Measurements from ENCODE around the gene ALOX15.
"Not testable (repeated sequence)": the region's sequence is repeated elsewhere in the genome, so short reads cannot be mapped to it uniquely, and the experiment has no call there.

ALOX15 gene

GRCh38 chr17:4638766-4639165 lies 2.7 kb downstream of the ALOX15 start:
- peaks cover 41% of the 10 kb centered on the region for H3K27me3 ChIP-seq (ENCODE audit: low read depth)
- H3K4me3 ChIP-seq; H3K36me3 ChIP-seq (replicated peaks); in situ Hi-C loops (cut with MboI; ENCODE audit: low sequenced_read_pairs); DNase-seq (ENCODE audit: low spot score in 2 of 2); H3K4me1 ChIP-seq; H3K9me3 ChIP-seq: not testable (repeated sequence)

GRCh38 chr17:4636474-4637100 lies 4.9 kb downstream of the ALOX15 start:
- Histone ChIP-seq H3K4me1 (peaks cover 6% of the 10 kb centered on the region), H3K36me3 (replicated peaks) (no peaks in the 10 kb centered on the region), H3K27me3 (ENCODE audit: low read depth) (peaks cover 22% of the 10 kb centered on the region), H3K9me3 (no peaks in the 10 kb centered on the region), H3K4me3 (no peak overlapping the region)
- DNase-seq (ENCODE audit: low spot score in 2 of 2) = no peak
- in situ Hi-C loops (cut with MboI; ENCODE audit: low sequenced_read_pairs) = no loop called here

- Histone ChIP-seq H3K4me3 (no peak overlapping the region), H3K27me3 (ENCODE audit: low read depth) (peaks cover 16% of the 10 kb centered on the region), H3K36me3 (replicated peaks) (no peaks in the 10 kb centered on the region), H3K9me3 (no peaks in the 10 kb centered on the region), H3K4me1 (peaks cover 6% of the 10 kb centered on the region)
- in situ Hi-C loops (cut with MboI; ENCODE audit: low sequenced_read_pairs) = no loop called here
- DNase-seq (ENCODE audit: low spot score in 2 of 2) = peak in 1 of 2 experiments; percentile 24
These were observed 5.6 kb downstream of the ALOX15 start for GRCh38 chr17:4635823-4636375.

- no peak for DNase-seq (ENCODE audit: low spot score in 2 of 2)
- Histone ChIP-seq H3K4me3 (no peak overlapping the region), H3K9me3 (no peaks in the 10 kb centered on the region), H3K4me1 (peaks cover 6% of the 10 kb centered on the region), H3K27me3 (ENCODE audit: low read depth) (peaks cover 16% of the 10 kb centered on the region), H3K36me3 (replicated peaks) (no peaks in the 10 kb centered on the region)
- in situ Hi-C loops (cut with MboI; ENCODE audit: low sequenced_read_pairs) = loop anchor here (5.0 kb wide), 1 partner anchor 68 kb away; no protein-coding TSS in a partner anchor
These were observed 6.5 kb downstream of the ALOX15 start for GRCh38 chr17:4634976-4635375.

- H3K36me3 ChIP-seq (replicated peaks) = no peaks in the 10 kb centered on the region
- peaks cover 10% of the 10 kb centered on the region for H3K27me3 ChIP-seq (ENCODE audit: low read depth)
- in situ Hi-C loops (cut with MboI; ENCODE audit: low sequenced_read_pairs) = loop anchor here (5.0 kb wide), 1 partner anchor 66 kb away; no protein-coding TSS in a partner anchor
- no peak overlapping the region for H3K4me3 ChIP-seq
- H3K9me3 ChIP-seq = no peaks in the 10 kb centered on the region
- H3K4me1 ChIP-seq = peaks cover 6% of the 10 kb centered on the region
- DNase-seq (ENCODE audit: low spot score in 2 of 2) = no peak
These were observed 7.8 kb downstream of the ALOX15 start for GRCh38 chr17:4633643-4634042.

- H3K4me3 ChIP-seq = no peak overlapping the region
- peaks cover 6% of the 10 kb centered on the region for H3K4me1 ChIP-seq
- in situ Hi-C loops (cut with MboI; ENCODE audit: low sequenced_read_pairs) = loop anchor here (5.0 kb wide), 1 partner anchor 65 kb away; no protein-coding TSS in a partner anchor
- H3K36me3 ChIP-seq (replicated peaks) = no peaks in the 10 kb centered on the region
- H3K9me3 ChIP-seq = no peaks in the 10 kb centered on the region
- no peak for DNase-seq (ENCODE audit: low spot score in 2 of 2)
- peaks cover 10% of the 10 kb centered on the region; the same call in 1 of the 2 replicates for H3K27me3 ChIP-seq (ENCODE audit: low read depth)
These were observed 8.9 kb downstream of the ALOX15 start for GRCh38 chr17:4632581-4632920.

- Histone ChIP-seq H3K4me3 (no peak overlapping the region), H3K4me1 (peaks cover 6% of the 10 kb centered on the region), H3K36me3 (replicated peaks) (no peaks in the 10 kb centered on the region), H3K9me3 (no peaks in the 10 kb centered on the region), H3K27me3 (ENCODE audit: low read depth) (peaks cover 10% of the 10 kb centered on the region; the same call in 1 of the 2 replicates)
- in situ Hi-C loops (cut with MboI; ENCODE audit: low sequenced_read_pairs) = loop anchor here (5.0 kb wide), 1 partner anchor 65 kb away; no protein-coding TSS in a partner anchor
- no peak for DNase-seq (ENCODE audit: low spot score in 2 of 2)
These were observed 9.5 kb downstream of the ALOX15 start for GRCh38 chr17:4631836-4632580.

- no peak for DNase-seq (ENCODE audit: low spot score in 2 of 2)
- in situ Hi-C loops (cut with MboI; ENCODE audit: low sequenced_read_pairs) = loop anchor here (5.0 kb wide), 1 partner anchor 64 kb away; no protein-coding TSS in a partner anchor
- Histone ChIP-seq H3K9me3 (no peaks in the 10 kb centered on the region), H3K4me1 (peaks cover 6% of the 10 kb centered on the region), H3K27me3 (ENCODE audit: low read depth) (peaks cover 4% of the 10 kb centered on the region; the same call in 1 of the 2 replicates), H3K4me3 (no peak overlapping the region), H3K36me3 (replicated peaks) (no peaks in the 10 kb centered on the region)
These were observed 10.0 kb downstream of the ALOX15 start for GRCh38 chr17:4631431-4631830.

- peaks cover 2% of the 10 kb centered on the region; the same call in 1 of the 2 replicates for H3K27me3 ChIP-seq (ENCODE audit: low read depth)
- H3K4me1 ChIP-seq = no peaks in the 10 kb centered on the region
- H3K9me3 ChIP-seq = no peaks in the 10 kb centered on the region
- H3K36me3 ChIP-seq (replicated peaks) = no peaks in the 10 kb centered on the region
- no peak for DNase-seq (ENCODE audit: low spot score in 2 of 2)
- in situ Hi-C loops (cut with MboI; ENCODE audit: low sequenced_read_pairs) = loop anchor here (10.0 kb wide), 1 partner anchor 202 kb away; no protein-coding TSS in a partner anchor
- H3K4me3 ChIP-seq = no peak overlapping the region
These were observed 14.7 kb downstream of the ALOX15 start for GRCh38 chr17:4626734-4627256.

GRCh38 chr17:4625181-4625617 lies 16.3 kb downstream of the ALOX15 start:
- Histone ChIP-seq H3K9me3 (no peaks in the 10 kb centered on the region), H3K4me1 (no peaks in the 10 kb centered on the region), H3K27me3 (ENCODE audit: low read depth) (peaks cover 2% of the 10 kb centered on the region; the same call in 1 of the 2 replicates), H3K36me3 (replicated peaks) (no peaks in the 10 kb centered on the region), H3K4me3 (no peak overlapping the region)
- no peak for DNase-seq (ENCODE audit: low spot score in 2 of 2)
- in situ Hi-C loops (cut with MboI; ENCODE audit: low sequenced_read_pairs) = loop anchor here (10.0 kb wide), 1 partner anchor 200 kb away; no protein-coding TSS in a partner anchor

GRCh38 chr17:4624451-4624911 lies 17.0 kb downstream of the ALOX15 start:
- not testable (repeated sequence) for DNase-seq (ENCODE audit: low spot score in 2 of 2); H3K36me3 ChIP-seq (replicated peaks); H3K4me3 ChIP-seq; H3K27me3 ChIP-seq (ENCODE audit: low read depth); H3K9me3 ChIP-seq; H3K4me1 ChIP-seq
- in situ Hi-C loops (cut with MboI; ENCODE audit: low sequenced_read_pairs) = loop anchor here (10.0 kb wide), 1 partner anchor 200 kb away; no protein-coding TSS in a partner anchor

GRCh38 chr17:4623249-4623648 lies 18.2 kb downstream of the ALOX15 start:
- Histone ChIP-seq H3K36me3 (replicated peaks) (no peaks in the 10 kb centered on the region), H3K27me3 (ENCODE audit: low read depth) (peaks cover 2% of the 10 kb centered on the region; the same call in 1 of the 2 replicates), H3K4me3 (no peak overlapping the region), H3K9me3 (no peaks in the 10 kb centered on the region), H3K4me1 (no peaks in the 10 kb centered on the region)
- DNase-seq (ENCODE audit: low spot score in 2 of 2) = no peak
- in situ Hi-C loops (cut with MboI; ENCODE audit: low sequenced_read_pairs) = loop anchor here (10.0 kb wide), 1 partner anchor 198 kb away; no protein-coding TSS in a partner anchor

- no peak for DNase-seq (ENCODE audit: low spot score in 2 of 2)
- no peaks in the 10 kb centered on the region for H3K4me1 ChIP-seq
- in situ Hi-C loops (cut with MboI; ENCODE audit: low sequenced_read_pairs) = loop anchor here (10.0 kb wide), 1 partner anchor 198 kb away; no protein-coding TSS in a partner anchor
- H3K27me3 ChIP-seq (ENCODE audit: low read depth) = no peaks in the 10 kb centered on the region; the same call in 1 of the 2 replicates
- H3K4me3 ChIP-seq = no peak overlapping the region
- H3K36me3 ChIP-seq (replicated peaks) = no peaks in the 10 kb centered on the region
- H3K9me3 ChIP-seq = no peaks in the 10 kb centered on the region
These were observed 19.1 kb downstream of the ALOX15 start for GRCh38 chr17:4622375-4622774.

Data from HAP-1 (cell line).